GM23338 (cell line): ENCODE measurements around the gene ASPG. TPM values are rescaled to one million over a fixed set of nuclear protein-coding genes. Genes with fewer than 3 reads are reported as not detected.

ENCODE experiments used
- ATAC-seq: fragments of 200-7000 bp; cut with Tn5 transposase; 3 replicates; pipeline ENCODE4 v1.9.1; 2020
- DNase-seq: peaks from one replicate; pipeline ENCODE4 v3.0.0-alpha.2; 2015; ENCODE audit warnings: low spot score
- H2AFZ ChIP-seq: fragments of 200-600 bp; sonication (generic); 2 replicates; pipeline ENCODE4 v1.8.0; 2016; ENCODE audit warnings: antibody characterized with exemption, mild to moderate bottlenecking, moderate library complexity
- H3F3A ChIP-seq: fragments of 200-600 bp; sonication (generic); replicated peaks from 2 replicates; pipeline ENCODE4 v1.8.0; 2017; ENCODE audit warnings: antibody characterized with exemption, mixed run types, low read depth
- H3K27ac ChIP-seq: fragments of 200-600 bp; sonication (generic); 2 replicates; pipeline ENCODE4 v1.6.1; 2016; ENCODE audit warnings: low read depth
- H3K27me3 ChIP-seq: fragments of 200-600 bp; sonication (generic); 2 replicates; pipeline ENCODE4 v1.8.0; 2016; ENCODE audit warnings: mild to moderate bottlenecking, mixed run types, moderate library complexity; ENCODE audit not compliant: insufficient read depth
- H3K36me3 ChIP-seq: fragments of 200-600 bp; sonication (generic); 2 replicates; pipeline ENCODE4 v1.8.0; 2016; ENCODE audit warnings: mild to moderate bottlenecking; ENCODE audit not compliant: insufficient read depth
- H3K4me1 ChIP-seq: fragments of 200-600 bp; sonication (generic); 2 replicates; pipeline ENCODE4 v1.8.0; 2016; ENCODE audit warnings: mild to moderate bottlenecking, moderate library complexity; ENCODE audit not compliant: insufficient read depth
- H3K4me2 ChIP-seq: fragments of 200-600 bp; sonication (generic); 2 replicates; pipeline ENCODE4 v1.7.1; 2017; ENCODE audit warnings: mixed run types
- H3K4me3 ChIP-seq: fragments of 200-600 bp; sonication (generic); 2 replicates; pipeline ENCODE4 v1.6.1; 2016; ENCODE audit warnings: mixed run types
- H3K79me2 ChIP-seq: fragments of 200-600 bp; sonication (generic); replicated peaks from 2 replicates; pipeline ENCODE4 v1.8.0; 2017; ENCODE audit warnings: mild to moderate bottlenecking; ENCODE audit not compliant: insufficient read depth
- H3K9me2 ChIP-seq: fragments of 200-600 bp; sonication (generic); 2 replicates; pipeline ENCODE4 v1.8.0; 2017; ENCODE audit not compliant: insufficient read depth
- H4K20me1 ChIP-seq: fragments of 200-600 bp; sonication (generic); replicated peaks from 2 replicates; pipeline ENCODE4 v1.8.0; 2017; ENCODE audit warnings: mild to moderate bottlenecking; ENCODE audit not compliant: insufficient read depth
- H3K27ac Mint-ChIP-seq: 2 replicates; pipeline ENCODE4 v1.8.0; 2020; ENCODE audit warnings: inconsistent platforms, mild to moderate bottlenecking, moderate library complexity, mixed read lengths
- H3K27me3 Mint-ChIP-seq: 3 replicates; pipeline ENCODE4 v1.8.0; 2022; ENCODE audit warnings: low read depth, mild to moderate bottlenecking, moderate library complexity, mixed read lengths, inconsistent platforms; ENCODE audit not compliant: insufficient read depth, poor library complexity
- H3K36me3 Mint-ChIP-seq: 3 replicates; pipeline ENCODE4 v1.8.0; 2021; ENCODE audit warnings: low read depth, mild to moderate bottlenecking, inconsistent platforms, moderate library complexity, mixed read lengths
- H3K4me1 Mint-ChIP-seq: 3 replicates; pipeline ENCODE4 v1.8.0; 2020; ENCODE audit warnings: mild to moderate bottlenecking, inconsistent platforms, mixed read lengths
- H3K4me3 Mint-ChIP-seq: 3 replicates; pipeline ENCODE4 v1.8.0; 2021; ENCODE audit warnings: moderate library complexity, mild to moderate bottlenecking, inconsistent platforms, mixed read lengths
- H3K9me3 Mint-ChIP-seq: 3 replicates; pipeline ENCODE4 v1.8.0; 2020; ENCODE audit warnings: moderate library complexity, mild to moderate bottlenecking, inconsistent platforms, mixed read lengths
- CREB1 ChIP-seq: fragments of 250-450 bp; sonication (Bioruptor Pico); IDR thresholded peaks from 2 replicates; pipeline ENCODE4 v1.5.0; 2020; ENCODE audit warnings: low read depth, mild to moderate bottlenecking, moderate library complexity
- EZH2 ChIP-seq: fragments of 200-600 bp; sonication (generic); IDR thresholded peaks from one replicate; pipeline ENCODE4 v1.8.0; 2017; ENCODE audit warnings: antibody characterized with exemption, mild to moderate bottlenecking, low read depth; ENCODE audit not compliant: unreplicated experiment
- EZH2phosphoT487 ChIP-seq: fragments of 200-600 bp; sonication (generic); IDR thresholded peaks from one replicate; pipeline ENCODE4 v1.8.1; 2018; ENCODE audit warnings: antibody characterized with exemption; ENCODE audit not compliant: unreplicated experiment
- JUNB ChIP-seq: IDR thresholded peaks from one replicate; pipeline ENCODE4 v1.6.1; 2016; ENCODE audit warnings: antibody characterized with exemption; ENCODE audit not compliant: unreplicated experiment
- NANOG ChIP-seq: IDR thresholded peaks from 2 replicates; pipeline ENCODE4 v1.6.1; 2016; ENCODE audit warnings: antibody characterized with exemption, borderline replicate concordance
- POLR2AphosphoS5 ChIP-seq: IDR thresholded peaks from 2 replicates; pipeline ENCODE4 v1.6.1; 2016; ENCODE audit warnings: antibody characterized with exemption, low read depth
- STAT1 ChIP-seq: IDR thresholded peaks from one replicate; pipeline ENCODE4 v1.6.1; 2016; ENCODE audit warnings: antibody characterized with exemption; ENCODE audit not compliant: unreplicated experiment
- ZNF114 ChIP-seq: fragments of 250-450 bp; sonication (Bioruptor Pico); IDR thresholded peaks from 2 replicates; pipeline ENCODE4 v1.5.0; 2020; ENCODE audit warnings: mild to moderate bottlenecking, moderate library complexity
- ZNF331 ChIP-seq: fragments of 250-450 bp; sonication (Bioruptor Pico); IDR thresholded peaks from 2 replicates; pipeline ENCODE4 v1.5.0; 2020; ENCODE audit warnings: low read depth, mild to moderate bottlenecking, moderate library complexity
- ZNF462 ChIP-seq: fragments of 250-450 bp; sonication (Bioruptor Pico); IDR thresholded peaks from 2 replicates; pipeline ENCODE4 v1.5.0; 2020; ENCODE audit warnings: mild to moderate bottlenecking, moderate library complexity
- polyA plus RNA-seq: library from polyadenylated mRNA; unstranded; fragments of >200 nt; fragmentation: Nextera tagmentation; extraction: Ambion mirVana; gene quantifications from 2 replicates; pipeline ENCODE4 v1.2.1, GENCODE V29; 2016
- total RNA-seq: library from RNA; depleted of rRNA; stranded (reverse); fragments of >200 nt; shearing (Covaris generic); gene quantifications from 2 replicates; pipeline ENCODE4 v1.2.3, GENCODE V29; 2014
- TF ChIP-seq, protein P1 (sequence below): IDR thresholded peaks from 2 replicates; pipeline ENCODE4 v1.6.1; 2016; ENCODE audit warnings: antibody characterized with exemption
- TF ChIP-seq, protein P2 (sequence below): IDR thresholded peaks from one replicate; pipeline ENCODE4 v1.6.1; 2018; ENCODE audit warnings: antibody characterized with exemption; ENCODE audit not compliant: unreplicated experiment
- TF ChIP-seq, protein P3 (sequence below), 2 experiments: fragments of 200-600 bp in 1 of 2; sonication (generic) in 1 of 2; conservative IDR thresholded peaks; 2 replicates each; pipeline versions ENCODE4 v1.5.1 to v1.6.1; 2016 to 2017; ENCODE audit warnings: antibody characterized with exemption in 2 of 2, low read depth in 2 of 2, mild to moderate bottlenecking in 2 of 2, moderate library complexity in 1 of 2

ASPG gene
- total and polyA plus RNA-seq, 2 experiments from 2014 or later = 0.61 to 6.2 TPM

DNA sequence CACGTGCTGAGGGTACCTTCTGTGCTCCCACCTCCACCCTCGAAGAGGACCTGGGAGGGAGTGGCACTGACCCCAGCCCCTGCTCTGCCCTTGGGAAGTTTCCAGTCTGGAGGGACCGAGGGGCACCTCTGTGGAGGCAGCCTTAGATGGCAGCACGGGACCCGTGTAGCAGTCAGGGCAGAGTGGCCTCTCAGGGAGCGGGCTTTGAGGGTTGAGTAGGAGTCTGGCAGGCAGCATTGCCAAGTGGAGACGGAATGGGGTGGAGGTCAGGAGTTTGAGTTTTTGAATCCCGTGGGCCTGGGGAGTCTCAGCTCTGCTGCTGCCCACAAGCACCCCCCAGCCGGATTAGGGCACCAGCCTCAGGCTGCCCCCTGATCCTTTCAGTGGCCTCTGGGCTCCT, 74.5 kb downstream of the ASPG start:
- Mint-ChIP-seq H3K4me1 (no peaks in the 10 kb centered on the region), H3K4me3 (no peak overlapping the region), H3K9me3 (no peaks in the 10 kb centered on the region), H3K27ac (no peak overlapping the region; the same call in 1 of the 2 replicates), H3K27me3 (no peaks in the 10 kb centered on the region), H3K36me3 (no peaks in the 10 kb centered on the region)
- Histone ChIP-seq H2AFZ (no peak overlapping the region), H3K9me2 (no peaks in the 10 kb centered on the region), H3F3A (no peaks in the 10 kb centered on the region), H3K36me3 (no peaks in the 10 kb centered on the region), H3K4me3 (no peak overlapping the region), H3K4me1 (no peaks in the 10 kb centered on the region), H3K27me3 (no peaks in the 10 kb centered on the region), H3K79me2 (peaks cover 15% of the 10 kb centered on the region), H4K20me1 (no peaks in the 10 kb centered on the region; the same call in 1 of the 2 replicates), H3K4me2 (no peak overlapping the region), H3K27ac (no peak overlapping the region)
- DNase-seq (no peak), ATAC-seq (no peak)
- TF ChIP-seq CREB1 (CRISPR knock-in tag) = no peak
- TF ChIP-seq STAT1 = no peak
- TF ChIP-seq, protein P1, sequence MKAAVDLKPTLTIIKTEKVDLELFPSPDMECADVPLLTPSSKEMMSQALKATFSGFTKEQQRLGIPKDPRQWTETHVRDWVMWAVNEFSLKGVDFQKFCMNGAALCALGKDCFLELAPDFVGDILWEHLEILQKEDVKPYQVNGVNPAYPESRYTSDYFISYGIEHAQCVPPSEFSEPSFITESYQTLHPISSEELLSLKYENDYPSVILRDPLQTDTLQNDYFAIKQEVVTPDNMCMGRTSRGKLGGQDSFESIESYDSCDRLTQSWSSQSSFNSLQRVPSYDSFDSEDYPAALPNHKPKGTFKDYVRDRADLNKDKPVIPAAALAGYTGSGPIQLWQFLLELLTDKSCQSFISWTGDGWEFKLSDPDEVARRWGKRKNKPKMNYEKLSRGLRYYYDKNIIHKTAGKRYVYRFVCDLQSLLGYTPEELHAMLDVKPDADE = no peak
- no peak for TF ChIP-seq JUNB
- TF ChIP-seq, protein P2, sequence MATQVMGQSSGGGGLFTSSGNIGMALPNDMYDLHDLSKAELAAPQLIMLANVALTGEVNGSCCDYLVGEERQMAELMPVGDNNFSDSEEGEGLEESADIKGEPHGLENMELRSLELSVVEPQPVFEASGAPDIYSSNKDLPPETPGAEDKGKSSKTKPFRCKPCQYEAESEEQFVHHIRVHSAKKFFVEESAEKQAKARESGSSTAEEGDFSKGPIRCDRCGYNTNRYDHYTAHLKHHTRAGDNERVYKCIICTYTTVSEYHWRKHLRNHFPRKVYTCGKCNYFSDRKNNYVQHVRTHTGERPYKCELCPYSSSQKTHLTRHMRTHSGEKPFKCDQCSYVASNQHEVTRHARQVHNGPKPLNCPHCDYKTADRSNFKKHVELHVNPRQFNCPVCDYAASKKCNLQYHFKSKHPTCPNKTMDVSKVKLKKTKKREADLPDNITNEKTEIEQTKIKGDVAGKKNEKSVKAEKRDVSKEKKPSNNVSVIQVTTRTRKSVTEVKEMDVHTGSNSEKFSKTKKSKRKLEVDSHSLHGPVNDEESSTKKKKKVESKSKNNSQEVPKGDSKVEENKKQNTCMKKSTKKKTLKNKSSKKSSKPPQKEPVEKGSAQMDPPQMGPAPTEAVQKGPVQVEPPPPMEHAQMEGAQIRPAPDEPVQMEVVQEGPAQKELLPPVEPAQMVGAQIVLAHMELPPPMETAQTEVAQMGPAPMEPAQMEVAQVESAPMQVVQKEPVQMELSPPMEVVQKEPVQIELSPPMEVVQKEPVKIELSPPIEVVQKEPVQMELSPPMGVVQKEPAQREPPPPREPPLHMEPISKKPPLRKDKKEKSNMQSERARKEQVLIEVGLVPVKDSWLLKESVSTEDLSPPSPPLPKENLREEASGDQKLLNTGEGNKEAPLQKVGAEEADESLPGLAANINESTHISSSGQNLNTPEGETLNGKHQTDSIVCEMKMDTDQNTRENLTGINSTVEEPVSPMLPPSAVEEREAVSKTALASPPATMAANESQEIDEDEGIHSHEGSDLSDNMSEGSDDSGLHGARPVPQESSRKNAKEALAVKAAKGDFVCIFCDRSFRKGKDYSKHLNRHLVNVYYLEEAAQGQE = no peak
- no peak for TF ChIP-seq ZNF462
- no peak for TF ChIP-seq NANOG
- TF ChIP-seq, protein P3, sequence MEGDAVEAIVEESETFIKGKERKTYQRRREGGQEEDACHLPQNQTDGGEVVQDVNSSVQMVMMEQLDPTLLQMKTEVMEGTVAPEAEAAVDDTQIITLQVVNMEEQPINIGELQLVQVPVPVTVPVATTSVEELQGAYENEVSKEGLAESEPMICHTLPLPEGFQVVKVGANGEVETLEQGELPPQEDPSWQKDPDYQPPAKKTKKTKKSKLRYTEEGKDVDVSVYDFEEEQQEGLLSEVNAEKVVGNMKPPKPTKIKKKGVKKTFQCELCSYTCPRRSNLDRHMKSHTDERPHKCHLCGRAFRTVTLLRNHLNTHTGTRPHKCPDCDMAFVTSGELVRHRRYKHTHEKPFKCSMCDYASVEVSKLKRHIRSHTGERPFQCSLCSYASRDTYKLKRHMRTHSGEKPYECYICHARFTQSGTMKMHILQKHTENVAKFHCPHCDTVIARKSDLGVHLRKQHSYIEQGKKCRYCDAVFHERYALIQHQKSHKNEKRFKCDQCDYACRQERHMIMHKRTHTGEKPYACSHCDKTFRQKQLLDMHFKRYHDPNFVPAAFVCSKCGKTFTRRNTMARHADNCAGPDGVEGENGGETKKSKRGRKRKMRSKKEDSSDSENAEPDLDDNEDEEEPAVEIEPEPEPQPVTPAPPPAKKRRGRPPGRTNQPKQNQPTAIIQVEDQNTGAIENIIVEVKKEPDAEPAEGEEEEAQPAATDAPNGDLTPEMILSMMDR (conservative IDR thresholded peaks at IDR 0.05; ENCODE audit: low read depth in 2 of 2) = no peak
- no peak for TF ChIP-seq ZNF114 (CRISPR knock-in tag)
- no peak for TF ChIP-seq EZH2phosphoT487
- no peak for TF ChIP-seq POLR2AphosphoS5
- TF ChIP-seq EZH2 = no peak
- no peak for TF ChIP-seq ZNF331
